ENCODE results near the gene PTMA.

The PTMA gene

DNA sequence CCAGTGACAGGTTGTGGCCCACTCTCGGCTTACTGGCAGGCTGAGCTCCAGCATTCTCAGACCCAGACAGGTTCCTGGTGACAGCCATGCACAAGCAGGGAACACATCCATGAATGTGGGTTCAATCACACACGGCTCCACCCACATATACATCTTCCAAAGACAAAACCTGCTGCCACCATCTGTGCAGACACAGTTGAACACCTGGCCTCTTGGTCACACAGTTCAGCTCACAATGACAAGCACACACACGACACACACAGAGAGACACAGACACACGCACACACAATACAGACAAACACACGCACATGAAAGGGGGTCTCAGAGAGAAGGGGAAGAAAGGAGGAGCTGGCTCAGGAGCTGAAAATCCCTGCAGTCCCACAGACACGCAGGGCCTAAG, 32.1 kb upstream of the PTMA start:
- no peak for DNase-seq (ENCODE audit: low read depth in 2 of 2)

DNA sequence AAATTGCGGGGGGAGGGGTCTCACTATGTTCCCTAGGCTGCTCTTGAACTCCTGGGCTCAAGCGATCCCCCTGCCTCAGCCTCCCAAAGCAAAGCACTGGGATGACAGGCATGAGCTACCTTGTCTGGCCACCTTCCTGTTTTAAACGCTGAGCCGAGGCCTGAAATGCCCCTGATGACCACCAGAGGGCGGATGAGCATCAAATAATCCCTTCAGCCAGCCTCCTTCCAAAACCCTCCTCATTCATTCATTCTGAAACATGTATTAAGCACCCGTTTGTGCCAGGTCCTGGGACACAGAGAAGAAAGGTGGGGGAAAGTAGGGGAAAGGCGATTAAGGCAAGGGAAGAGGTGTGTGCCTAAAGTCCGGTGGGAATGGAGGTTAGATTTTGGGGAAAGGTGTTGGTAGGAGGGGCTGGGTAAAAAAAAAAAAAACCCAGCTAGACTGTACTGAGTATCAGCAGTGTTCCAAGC, 30.7 kb upstream of the PTMA start:
- peak; percentile 67 to 70 for DNase-seq (ENCODE audit: low read depth in 2 of 2)

GRCh38 chr2:231679908-231680284, 28.4 kb upstream of the PTMA start:
- no peak for DNase-seq (ENCODE audit: low read depth in 2 of 2)

DNA sequence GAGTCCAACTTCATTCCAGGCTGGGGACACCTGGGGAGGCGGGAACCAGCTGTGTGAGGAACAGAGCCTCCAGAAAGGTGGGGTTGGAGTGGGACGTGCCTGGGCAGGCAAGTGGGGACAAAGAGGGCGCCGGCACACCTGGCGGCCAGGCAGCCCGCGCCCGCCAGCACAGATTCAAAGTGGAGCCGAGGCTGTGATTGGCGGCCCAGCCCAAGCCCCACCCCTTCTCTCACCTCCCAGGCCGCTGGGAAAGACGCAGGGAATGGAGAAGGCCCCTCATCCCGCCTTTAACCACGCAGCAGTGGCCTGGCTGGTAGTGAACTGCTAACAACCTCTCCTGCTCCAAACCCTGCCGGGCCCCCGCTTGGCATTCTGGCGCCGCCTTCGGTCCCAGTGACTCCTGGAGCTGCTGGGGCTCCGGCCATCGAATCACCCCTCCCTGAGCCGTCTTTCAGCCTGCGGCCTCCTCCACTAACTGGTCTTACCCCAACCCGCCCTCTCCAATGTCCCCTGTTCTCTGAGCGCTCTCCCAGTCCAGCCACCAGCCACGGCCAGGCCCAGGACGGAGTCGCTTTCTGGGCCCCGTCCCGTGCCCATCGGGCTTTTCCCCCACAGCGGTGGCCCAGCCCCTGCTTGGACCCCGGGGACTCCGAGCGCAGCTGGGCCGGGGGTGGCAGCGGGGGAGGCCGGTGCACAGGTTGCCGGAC, 27.9 kb upstream of the PTMA start:
- DNase-seq (ENCODE audit: low read depth in 2 of 2) = no peak

- DNase-seq (ENCODE audit: low read depth in 2 of 2) = no peak
Observed at GRCh38 chr2:231680992-231681852, 27.1 kb upstream of the PTMA start.

GRCh38 chr2:231682603-231683291, 25.6 kb upstream of the PTMA start:
- DNase-seq (ENCODE audit: low read depth in 2 of 2) = no peak

DNA sequence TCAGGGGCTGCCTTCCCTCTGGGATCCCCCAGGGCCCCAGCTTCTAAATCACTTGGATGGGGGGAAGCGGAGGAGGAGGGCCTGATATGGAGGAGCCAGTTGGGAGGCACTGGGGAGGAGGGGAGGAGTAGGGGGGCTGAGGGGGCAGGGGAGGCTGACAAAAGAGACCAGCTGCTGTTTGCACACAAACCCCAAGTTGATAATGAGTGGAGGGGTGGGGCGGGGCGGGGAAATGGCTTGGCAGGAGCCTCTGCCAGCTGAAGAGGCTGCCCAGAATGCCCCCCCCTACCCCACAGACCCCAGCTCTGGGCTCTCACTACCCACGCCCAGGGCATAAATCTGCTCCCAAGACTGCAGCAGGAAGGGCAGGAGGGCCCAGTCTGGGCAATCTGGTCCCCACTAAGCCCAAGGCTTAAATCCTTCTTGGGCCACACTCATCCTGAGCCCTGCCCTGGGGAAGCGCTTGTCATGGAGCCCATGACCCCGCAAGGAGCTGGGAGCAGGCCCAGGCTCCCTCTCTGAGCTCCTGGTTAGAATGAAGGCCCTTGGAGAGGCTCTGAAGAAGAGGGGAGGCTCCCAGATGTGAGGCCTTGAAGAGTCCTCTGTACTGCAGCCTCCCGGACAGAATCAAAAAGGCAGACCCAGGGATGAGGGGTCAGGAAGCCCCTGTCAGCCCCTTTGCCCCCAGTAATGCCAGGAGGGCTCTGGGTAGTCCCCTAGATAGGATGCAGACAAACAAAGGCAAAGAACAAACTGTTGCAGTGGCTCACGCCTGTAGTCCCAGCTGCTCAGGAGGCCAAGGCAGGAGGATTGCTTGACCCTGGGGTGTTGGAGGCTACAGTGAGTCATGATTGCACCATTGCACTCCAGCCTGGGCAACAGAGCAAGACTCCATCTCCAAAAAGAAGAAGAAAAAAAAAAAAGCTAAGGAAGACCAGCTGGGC, 24.8 kb upstream of the PTMA start:
- DNase-seq (ENCODE audit: low read depth in 2 of 2) = no peak

DNA sequence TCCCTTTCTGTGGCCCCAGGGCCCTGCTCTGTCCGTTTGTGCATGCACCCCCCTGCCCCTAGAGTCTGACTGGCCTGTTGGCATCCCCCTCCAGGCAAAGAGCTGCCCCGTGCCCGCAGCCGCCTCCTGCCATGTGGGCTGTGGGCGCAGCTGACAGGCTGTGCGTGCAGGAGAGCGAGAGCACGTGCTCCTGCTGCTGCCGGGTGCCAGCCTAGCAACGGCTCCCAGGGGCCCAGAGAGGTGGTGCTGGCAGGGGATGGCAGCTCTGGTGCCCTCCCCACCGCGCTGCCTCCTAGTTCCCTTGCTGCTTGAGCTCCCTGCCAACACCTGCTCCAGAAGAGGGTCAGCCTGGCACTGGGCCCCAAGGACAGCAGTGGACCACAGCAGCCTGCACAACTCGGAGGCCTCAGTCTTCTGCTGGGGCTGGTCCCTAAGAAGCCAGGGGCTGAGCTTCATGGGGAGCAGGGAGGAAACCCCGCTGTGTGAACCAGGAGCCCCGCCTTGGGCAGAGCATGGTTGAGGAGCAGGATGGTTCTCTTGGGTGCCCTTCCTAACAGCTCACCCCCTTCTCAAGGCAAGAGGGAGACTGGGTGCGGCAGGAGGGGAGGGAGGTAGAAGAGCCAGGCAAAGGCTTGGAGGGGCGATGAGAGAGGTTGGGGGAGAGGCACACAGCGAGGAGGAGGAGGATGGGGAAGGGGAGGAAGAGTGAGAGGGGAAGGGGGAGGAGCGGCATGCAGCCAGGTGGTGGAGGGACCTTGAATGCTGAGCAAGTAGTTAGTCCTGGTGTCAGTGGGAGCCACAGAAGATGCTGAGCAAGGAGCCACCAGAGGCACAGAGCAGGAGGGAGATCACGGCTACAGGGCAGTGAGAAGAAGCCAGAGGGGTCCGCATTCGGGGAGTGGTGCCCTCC, 23.8 kb upstream of the PTMA start:
- no peak for DNase-seq (ENCODE audit: low read depth in 2 of 2)

DNA sequence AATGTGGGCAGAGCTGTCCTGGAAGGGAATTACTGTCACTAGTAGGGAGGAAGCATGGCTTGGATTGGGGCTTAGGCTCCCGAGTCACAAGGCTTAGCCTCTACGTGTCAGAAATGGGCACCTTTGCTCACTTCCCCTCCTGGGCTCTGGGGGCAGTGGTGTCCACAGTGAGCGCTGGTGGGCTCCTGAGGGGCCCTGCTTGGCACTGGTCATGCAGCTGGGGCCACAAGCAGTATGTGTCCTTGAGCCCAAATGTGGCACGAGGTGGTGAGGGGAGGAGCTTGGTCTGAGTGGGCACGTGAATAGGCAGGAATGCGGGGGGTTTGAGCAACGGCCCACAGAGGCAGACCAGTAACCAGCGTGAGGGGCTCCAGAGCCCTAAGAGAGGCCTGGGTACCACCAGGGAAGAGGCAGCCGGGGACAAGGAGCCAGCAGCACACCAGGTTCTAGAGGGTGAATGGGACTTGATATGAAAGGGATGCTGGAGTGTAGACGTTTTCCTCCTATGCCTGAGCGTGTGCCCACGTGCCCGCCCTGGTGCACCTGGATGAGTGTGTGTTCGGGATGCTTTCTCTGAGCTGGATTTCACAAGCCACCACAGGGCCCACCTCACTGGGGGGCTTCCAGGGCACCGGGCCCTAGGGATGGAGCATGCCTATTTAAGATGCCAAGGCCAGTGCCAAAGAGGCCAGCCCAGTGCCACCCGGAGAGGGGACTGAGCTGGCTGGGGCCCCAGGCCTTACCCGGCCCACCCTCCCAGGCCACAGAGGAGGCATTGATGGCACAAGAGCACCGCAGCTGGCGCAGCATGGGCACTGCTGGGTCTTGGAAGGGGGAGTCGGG, 22.8 kb upstream of the PTMA start:
- no peak for DNase-seq (ENCODE audit: low read depth in 2 of 2)

GRCh38 chr2:231686192-231687100, 21.9 kb upstream of the PTMA start:
- no peak for DNase-seq (ENCODE audit: low read depth in 2 of 2)

DNA sequence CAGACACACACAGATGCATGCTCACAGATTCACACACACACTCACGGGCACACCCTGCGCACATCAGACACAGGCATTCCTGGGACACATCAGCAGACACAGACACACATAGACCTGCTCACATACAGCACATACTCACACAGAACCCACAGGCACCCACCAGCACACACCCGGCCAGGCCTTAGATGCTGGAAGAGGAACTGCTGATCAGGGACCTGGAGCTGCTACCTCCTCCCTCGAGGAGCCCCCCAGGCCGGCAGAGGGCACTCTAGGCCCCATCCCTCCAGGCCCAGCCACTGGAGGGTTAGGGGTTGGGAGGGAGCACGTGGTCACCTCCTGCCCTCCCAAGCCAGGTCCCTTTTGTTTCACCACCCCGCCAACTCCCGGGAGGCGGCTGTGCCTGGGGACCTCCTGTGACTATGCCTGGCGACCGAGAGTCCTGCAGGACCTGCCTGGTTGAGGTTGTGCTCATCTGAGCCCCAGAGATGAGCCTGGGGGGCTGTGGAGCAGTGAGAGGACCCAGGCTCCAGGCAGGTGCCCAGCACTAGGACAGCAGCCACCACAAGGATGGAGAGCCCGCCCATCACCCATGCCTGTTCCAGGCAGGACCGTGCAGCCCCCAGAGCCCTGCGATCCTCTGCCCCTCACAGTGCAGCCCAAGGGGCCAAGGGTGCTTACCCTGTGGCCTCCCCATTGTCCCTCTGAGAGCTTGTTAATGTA, 21.0 kb upstream of the PTMA start:
- DNase-seq (ENCODE audit: low read depth in 2 of 2) = peak in 1 of 2 donors; percentile 52

GRCh38 chr2:231687961-231688360, 20.4 kb upstream of the PTMA start:
- DNase-seq (ENCODE audit: low read depth in 2 of 2) = no peak

DNA sequence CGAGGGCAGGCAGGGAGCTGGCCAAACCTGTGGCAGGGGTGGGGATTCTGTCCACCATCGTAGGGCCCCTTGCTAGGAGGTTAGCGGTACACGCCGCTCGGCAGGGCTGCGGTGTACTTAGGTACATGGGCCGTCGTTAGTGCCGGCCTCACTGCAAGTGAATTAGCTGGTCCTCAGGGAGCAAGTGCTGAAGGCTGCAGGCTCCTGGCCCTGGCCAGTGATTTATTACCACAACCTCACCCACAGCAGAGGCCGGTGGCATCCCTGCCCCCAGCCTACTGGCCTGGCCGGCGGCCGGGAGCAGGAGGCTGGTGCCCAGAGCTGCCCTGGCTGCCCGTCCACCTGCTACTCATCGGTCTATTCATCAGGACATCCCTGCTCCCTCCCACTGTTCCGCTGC, 19.6 kb upstream of the PTMA start:
- DNase-seq (ENCODE audit: low read depth in 2 of 2) = no peak

DNA sequence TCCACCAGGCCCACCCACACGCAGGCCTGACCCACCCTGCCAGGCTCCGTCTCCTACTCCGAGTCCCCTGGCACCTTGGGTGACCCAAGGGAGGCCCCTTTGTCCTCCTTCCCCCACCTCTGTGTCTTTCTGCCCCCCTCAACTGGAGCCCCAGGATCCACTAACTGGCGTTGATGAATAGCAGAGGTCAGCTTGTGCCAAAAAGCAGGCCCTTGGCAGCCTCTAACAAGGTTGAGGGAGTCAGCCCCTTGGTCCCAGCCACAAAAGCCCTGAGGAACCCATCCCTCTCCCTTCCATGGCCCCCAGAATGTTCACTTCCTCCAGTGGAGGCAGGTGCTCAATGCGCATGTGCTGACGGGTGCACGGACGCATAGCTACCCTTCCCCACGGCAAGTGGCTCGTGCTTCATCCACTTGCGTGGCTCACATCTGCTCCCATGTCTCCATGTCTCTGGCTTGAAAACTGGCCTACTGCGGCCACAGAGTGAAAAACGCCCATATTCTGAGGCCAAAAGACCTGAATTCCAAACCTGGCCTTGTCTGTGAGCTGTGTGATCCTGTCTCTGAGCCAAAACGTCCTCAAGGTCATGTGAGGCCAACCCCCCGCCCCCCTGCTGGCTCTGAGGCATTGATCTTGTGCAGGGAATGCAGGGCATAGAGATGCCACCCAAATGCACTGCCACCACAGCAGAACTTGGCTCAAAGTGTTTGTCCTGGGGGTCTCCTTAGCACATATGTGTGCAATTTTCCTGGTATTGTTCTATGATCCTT, 19.0 kb upstream of the PTMA start:
- DNase-seq (ENCODE audit: low read depth in 2 of 2) = no peak

DNA sequence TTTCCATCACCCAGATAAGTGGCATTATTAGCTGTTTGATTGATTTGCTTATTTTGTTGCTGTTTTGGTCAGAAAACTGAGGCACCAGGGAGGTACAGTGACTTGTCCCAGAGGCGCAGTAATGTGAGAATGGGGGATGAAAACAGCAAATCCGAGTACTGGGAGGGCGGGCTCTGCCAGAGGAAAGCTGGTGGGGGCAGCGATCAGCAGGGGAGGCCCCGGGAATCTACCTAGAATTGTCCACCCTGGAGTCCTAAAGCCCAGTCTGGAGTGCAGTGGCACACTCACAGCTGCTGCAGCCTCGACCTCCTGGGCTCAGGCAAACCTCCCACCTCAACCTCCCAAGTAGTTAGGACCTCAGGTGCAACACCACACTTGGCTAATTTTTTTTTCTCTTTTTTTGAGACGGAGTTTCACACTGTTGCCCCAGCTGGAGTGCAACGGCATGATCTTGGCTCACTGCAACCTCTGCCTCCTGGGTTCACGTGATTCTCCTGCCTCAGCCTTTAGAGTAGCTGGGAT, 17.0 kb upstream of the PTMA start:
- DNase-seq (ENCODE audit: low read depth in 2 of 2) = no peak

- DNase-seq (ENCODE audit: low read depth in 2 of 2) = no peak
Observed at GRCh38 chr2:231692847-231693246, 15.5 kb upstream of the PTMA start.

DNA sequence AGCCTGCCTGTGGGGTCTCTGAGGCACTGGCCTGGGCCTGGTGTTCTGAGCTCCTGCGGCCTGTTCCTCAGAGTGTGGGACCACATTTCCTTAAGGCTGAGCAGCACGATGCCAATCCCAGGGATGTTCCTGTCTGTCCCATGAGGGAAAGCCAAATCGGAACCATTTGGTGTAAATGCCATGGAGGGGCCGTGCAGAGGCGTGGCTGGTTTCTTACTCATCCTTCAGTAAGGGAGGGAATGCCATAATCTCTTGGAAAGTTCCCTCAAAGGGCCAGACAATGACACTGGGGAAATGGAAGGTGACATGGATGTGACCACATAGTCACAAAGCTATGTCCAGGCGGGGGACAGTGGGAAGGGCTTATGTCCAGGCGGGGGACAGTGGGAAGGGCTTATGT, 14.4 kb upstream of the PTMA start:
- no peak for DNase-seq (ENCODE audit: low read depth in 2 of 2)

Measured in stimulated activated CD4-positive, alpha-beta T cell treated with anti-CD3 and anti-CD28 coated beads, Interleukin-1b, Interleukin-23, amount 100 ng/mL, for 1 hour (primary cell).